CD14-positive monocyte (primary cell): Measurements from ENCODE around the gene CCDC13. TPM values are rescaled to one million over a fixed set of nuclear protein-coding genes. Genes with fewer than 3 reads are reported as not detected.
A peak's percentile ranks its signal among the peaks of the same experiment; 100 is the strongest.

Experiments used
- DNase-seq, 3 donors: peaks; one replicate each; pipeline ENCODE4 v3.0.0-alpha.2; 2011 to 2022
- H2AFZ ChIP-seq: 2 replicates; pipeline ENCODE4 v1.6.0; 2012; ENCODE audit warnings: mild to moderate bottlenecking, low read depth, low read length, inconsistent platforms; ENCODE audit not compliant: insufficient read depth, poor library complexity, severe bottlenecking
- H3K27ac ChIP-seq, 2 donors: 1 replicate in 1 of 2; 2 replicates in 1 of 2; pipeline ENCODE4 v1.5.1; 2012 to 2013; ENCODE audit warnings: low read length in 2 of 2, control low read depth in 1 of 2, inconsistent platforms in 1 of 2, low read depth in 1 of 2, mild to moderate bottlenecking in 1 of 2
- H3K27me3 ChIP-seq, 2 donors: one replicate each; pipeline versions ENCODE4 v1.6.0 to v1.6.1; 2011 to 2013; ENCODE audit warnings: low read length in 2 of 2; ENCODE audit not compliant: control insufficient read depth in 2 of 2, insufficient read depth in 2 of 2
- H3K36me3 ChIP-seq, 2 donors: replicated peaks in 1 of 2; 1 replicate in 1 of 2; 2 replicates in 1 of 2; pipeline versions ENCODE4 v1.5.1 to v1.6.1; 2012 to 2013; ENCODE audit warnings: low read length in 2 of 2, control low read depth in 1 of 2, inconsistent platforms in 1 of 2, mild to moderate bottlenecking in 1 of 2; ENCODE audit not compliant: insufficient read depth in 2 of 2, control insufficient read depth in 1 of 2
- H3K4me1 ChIP-seq, 2 donors: 1 replicate in 1 of 2; 2 replicates in 1 of 2; pipeline versions ENCODE4 v1.5.1 to v1.6.1; 2012 to 2013; ENCODE audit warnings: low read length in 2 of 2, control low read depth in 1 of 2, inconsistent platforms in 1 of 2, mild to moderate bottlenecking in 1 of 2, moderate library complexity in 1 of 2; ENCODE audit not compliant: insufficient read depth in 2 of 2, control insufficient read depth in 1 of 2
- H3K4me2 ChIP-seq: replicated peaks from 2 replicates; pipeline ENCODE3; 2012; ENCODE audit warnings: low read length, moderate library complexity, mild to moderate bottlenecking; ENCODE audit not compliant: poor library complexity, severe bottlenecking; ENCODE audit errors: extremely low read depth
- H3K4me3 ChIP-seq, 3 experiments: fragments of 200-600 bp in 1 of 3; sonication (generic) in 1 of 3; replicated peaks in 1 of 3; 1 replicate in 2 of 3; 2 replicates in 1 of 3; pipeline ENCODE4 v1.5.1; 2011 to 2013; ENCODE audit warnings: low read length in 3 of 3, mild to moderate bottlenecking in 3 of 3, control low read depth in 2 of 3, low read depth in 2 of 3, inconsistent platforms in 1 of 3, moderate library complexity in 1 of 3
- H3K79me2 ChIP-seq: 2 replicates; pipeline ENCODE4 v1.6.0; 2012; ENCODE audit warnings: mild to moderate bottlenecking, control low read depth, inconsistent platforms, low read length, moderate library complexity; ENCODE audit not compliant: insufficient read depth
- H3K9ac ChIP-seq: 2 replicates; pipeline ENCODE4 v1.6.0; 2017; ENCODE audit warnings: low read length, mild to moderate bottlenecking; ENCODE audit not compliant: insufficient read depth, poor library complexity, severe bottlenecking
- H3K9me3 ChIP-seq, 2 donors: replicated peaks in 1 of 2; 1 replicate in 1 of 2; 2 replicates in 1 of 2; pipeline versions ENCODE4 v1.5.1 to v1.6.1; 2012 to 2013; ENCODE audit warnings: low read length in 2 of 2, control low read depth in 1 of 2; ENCODE audit not compliant: control insufficient read depth in 1 of 2, insufficient read depth in 1 of 2
- H4K20me1 ChIP-seq: 2 replicates; pipeline ENCODE4 v1.6.0; 2012; ENCODE audit warnings: mild to moderate bottlenecking, low read length, control low read depth, moderate library complexity; ENCODE audit not compliant: insufficient read depth
- H3K27ac Mint-ChIP-seq, 7 donors: one replicate each; pipeline ENCODE4 v1.8.0; 2020; ENCODE audit warnings: mild to moderate bottlenecking in 7 of 7, mixed read lengths in 7 of 7, moderate library complexity in 6 of 7, inconsistent platforms in 2 of 7
- H3K27me3 Mint-ChIP-seq, 3 donors: one replicate each; pipeline ENCODE4 v1.8.0; 2021 to 2022; ENCODE audit warnings: low read depth in 3 of 3, mild to moderate bottlenecking in 3 of 3, mixed read lengths in 3 of 3, moderate library complexity in 3 of 3, inconsistent platforms in 1 of 3
- H3K36me3 Mint-ChIP-seq, 2 donors: one replicate each; pipeline ENCODE4 v1.8.0; 2020; ENCODE audit warnings: mixed read lengths in 2 of 2, inconsistent platforms in 1 of 2, mild to moderate bottlenecking in 1 of 2
- H3K4me1 Mint-ChIP-seq: one replicate; pipeline ENCODE4 v1.8.0; 2020; ENCODE audit warnings: mild to moderate bottlenecking, mixed read lengths
- H3K4me3 Mint-ChIP-seq, 2 donors: one replicate each; pipeline ENCODE4 v1.8.0; 2020; ENCODE audit warnings: mild to moderate bottlenecking in 2 of 2, mixed read lengths in 2 of 2, moderate library complexity in 1 of 2
- H3K9me3 Mint-ChIP-seq, 7 donors: one replicate each; pipeline ENCODE4 v1.8.0; 2020 to 2022; ENCODE audit warnings: mixed read lengths in 7 of 7, mild to moderate bottlenecking in 6 of 7, moderate library complexity in 6 of 7, inconsistent platforms in 2 of 7
- WGBS: methylation state at CpG from one replicate; pipeline ENCODE4 v1.1.5; 2013; ENCODE audit warnings: missing lambda C conversion rate; ENCODE audit not compliant: insufficient coverage; 5-methylcytosine and 5-hydroxymethylcytosine counted together
- intact Hi-C, 2 donors: fragments of 100-400 bp; cut with micrococcal nuclease; formaldehyde crosslinking; loops; one replicate each; pipeline versions ENCODE4 v1.15.0 to v1.15.1; 2023
- polyA plus RNA-seq, 3 donors: library from polyadenylated mRNA; depleted of rRNA in 1 of 3; unstranded in 2 of 3; stranded (reverse) in 1 of 3; fragments of 300-500 nt in 2 of 3; fragments of >200 nt in 1 of 3; fragmentation: Illumina TruSeq in 2 of 3; gene quantifications; 1 replicate in 2 of 3; 2 replicates in 1 of 3; pipeline ENCODE4 v1.2.3, GENCODE V29; 2012 to 2021
- TF ChIP-seq, protein P1 (sequence below): fragments of 200-600 bp; IDR thresholded peaks from one replicate; pipeline ENCODE4 v1.8.0; 2022; ENCODE audit warnings: antibody characterized with exemption, mild to moderate bottlenecking

CCDC13 gene
- polyA plus RNA-seq, 3 donors: 0.97 to 2.4 (median 1.8) TPM

DNA sequence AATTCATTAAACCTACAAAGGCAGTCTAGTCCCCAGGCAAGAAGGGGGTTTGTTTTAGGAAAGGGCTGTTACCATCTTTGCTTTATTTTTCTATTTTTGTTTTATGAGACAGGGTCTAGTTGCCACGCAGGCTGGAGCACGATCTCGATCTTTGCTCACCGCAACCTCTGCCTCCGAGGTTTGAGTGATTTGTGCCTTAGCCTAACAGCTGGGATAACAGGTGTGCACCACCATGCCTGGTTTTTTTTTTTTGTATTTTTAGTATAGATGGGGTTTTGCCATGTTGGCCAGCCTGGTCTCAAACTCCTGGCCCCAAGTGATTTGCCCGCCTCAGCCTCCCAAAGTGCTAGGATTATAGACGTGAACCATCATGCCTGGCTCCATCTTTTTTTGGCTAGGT, 26.3 kb upstream of the CCDC13 start:
- Histone ChIP-seq H3K9me3 (no peaks in the 10 kb centered on the region), H3K79me2 (peaks cover 61% of the 10 kb centered on the region), H3K4me2 (no peak overlapping the region), H3K27ac (no peak overlapping the region), H3K4me3 (no peak overlapping the region), H3K4me1 (peaks cover 22 to 30% of the 10 kb centered on the region in 2 donors), H3K9ac (no peak overlapping the region), H3K36me3 (no peaks in the 10 kb centered on the region), H2AFZ (no peak overlapping the region), H4K20me1 (peaks cover 39% of the 10 kb centered on the region), H3K27me3 (no peaks in the 10 kb centered on the region)
- H3K4me1 Mint-ChIP-seq: peaks cover 40% of the 10 kb centered on the region
- no peak for DNase-seq
- H3K9me3 Mint-ChIP-seq: peaks cover 0 to 4% (median 2%) of the 10 kb centered on the region in 7 donors
- intact Hi-C loops: no loop called here
- H3K27ac Mint-ChIP-seq: peak overlapping the region in 3 of 7 donors; percentile 26 to 55 (median 40)
- WGBS: 83% methylated on average over 7 of the region's 7 CpGs
- no peak overlapping the region for H3K4me3 Mint-ChIP-seq
- peaks cover 7 to 11% of the 10 kb centered on the region in 2 donors for H3K36me3 Mint-ChIP-seq
- H3K27me3 Mint-ChIP-seq: no peaks in the 10 kb centered on the region
- TF ChIP-seq, protein P1, sequence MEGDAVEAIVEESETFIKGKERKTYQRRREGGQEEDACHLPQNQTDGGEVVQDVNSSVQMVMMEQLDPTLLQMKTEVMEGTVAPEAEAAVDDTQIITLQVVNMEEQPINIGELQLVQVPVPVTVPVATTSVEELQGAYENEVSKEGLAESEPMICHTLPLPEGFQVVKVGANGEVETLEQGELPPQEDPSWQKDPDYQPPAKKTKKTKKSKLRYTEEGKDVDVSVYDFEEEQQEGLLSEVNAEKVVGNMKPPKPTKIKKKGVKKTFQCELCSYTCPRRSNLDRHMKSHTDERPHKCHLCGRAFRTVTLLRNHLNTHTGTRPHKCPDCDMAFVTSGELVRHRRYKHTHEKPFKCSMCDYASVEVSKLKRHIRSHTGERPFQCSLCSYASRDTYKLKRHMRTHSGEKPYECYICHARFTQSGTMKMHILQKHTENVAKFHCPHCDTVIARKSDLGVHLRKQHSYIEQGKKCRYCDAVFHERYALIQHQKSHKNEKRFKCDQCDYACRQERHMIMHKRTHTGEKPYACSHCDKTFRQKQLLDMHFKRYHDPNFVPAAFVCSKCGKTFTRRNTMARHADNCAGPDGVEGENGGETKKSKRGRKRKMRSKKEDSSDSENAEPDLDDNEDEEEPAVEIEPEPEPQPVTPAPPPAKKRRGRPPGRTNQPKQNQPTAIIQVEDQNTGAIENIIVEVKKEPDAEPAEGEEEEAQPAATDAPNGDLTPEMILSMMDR: no peak

DNA sequence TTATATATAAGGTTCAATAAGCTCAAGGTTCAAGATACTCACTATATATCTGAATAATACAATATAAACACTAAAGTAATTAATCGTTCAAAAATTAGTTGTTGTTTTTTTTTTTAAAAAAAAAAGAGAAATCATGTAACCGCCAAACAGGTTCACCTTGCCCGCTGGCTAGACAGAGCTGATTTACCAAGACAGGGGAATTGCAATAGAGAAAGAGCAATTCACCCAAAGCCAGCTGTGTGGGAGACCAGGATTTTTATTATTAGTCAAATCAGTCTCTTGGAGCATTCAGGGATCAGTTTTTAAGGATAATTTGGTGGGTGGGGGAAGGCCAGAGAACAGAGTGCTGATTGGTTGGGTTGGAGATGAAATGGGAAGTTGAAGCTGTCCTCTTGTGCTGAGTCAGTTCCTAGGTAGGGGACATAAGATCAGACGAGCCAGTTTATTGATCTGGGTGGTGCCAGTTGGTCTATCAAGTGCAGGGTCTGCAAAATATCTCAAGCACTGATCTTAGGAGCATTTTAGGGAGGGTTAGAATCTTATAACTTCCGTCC, 23.4 kb upstream of the CCDC13 start:
- H3K27ac ChIP-seq: no peak overlapping the region
- peak overlapping the region in 1 of 7 donors; percentile 24 for H3K27ac Mint-ChIP-seq

More for the DNA sequence above, 23.4 kb upstream of the CCDC13 start:
- peak in 1 of 3 donors; percentile 10 for DNase-seq
- Histone ChIP-seq H3K79me2 (peaks cover 32% of the 10 kb centered on the region), H3K4me1 (peaks cover 13 to 15% of the 10 kb centered on the region in 2 donors), H3K4me2 (no peak overlapping the region), H3K4me3 (no peak overlapping the region), H4K20me1 (peaks cover 39% of the 10 kb centered on the region), H3K9ac (no peak overlapping the region), H2AFZ (no peak overlapping the region), H3K36me3 (peaks cover 15 to 22% of the 10 kb centered on the region in 2 donors), H3K27me3 (no peaks in the 10 kb centered on the region), H3K9me3 (no peaks in the 10 kb centered on the region)
- peaks cover 0 to 4% (median 2%) of the 10 kb centered on the region in 7 donors for H3K9me3 Mint-ChIP-seq
- no peaks in the 10 kb centered on the region for H3K27me3 Mint-ChIP-seq
- intact Hi-C loops: no loop called here
- TF ChIP-seq, protein P1: no peak
- H3K4me3 Mint-ChIP-seq: no peak overlapping the region
- H3K4me1 Mint-ChIP-seq: peaks cover 21% of the 10 kb centered on the region
- no CpG with 5 or more reads among the region's 5 CpGs for WGBS
- H3K36me3 Mint-ChIP-seq: peaks cover 16 to 22% of the 10 kb centered on the region in 2 donors
